Left hindlimb (tissue), 1 donor: Measurements from ENCODE around the gene FAM3D.

ENCODE experiments used
- DNase-seq: peaks from one replicate; pipeline ENCODE4 v3.0.0-alpha.2; 2018

The FAM3D gene

GRCh38 chr3:58652624-58653023 is 13.9 kb downstream of the FAM3D start:
- no peak for DNase-seq

GRCh38 chr3:58651276-58651675 is 15.3 kb downstream of the FAM3D start:
- DNase-seq = no peak

GRCh38 chr3:58647381-58648141 is 19.0 kb downstream of the FAM3D start:
- no peak for DNase-seq

GRCh38 chr3:58646503-58646902 is 20.1 kb downstream of the FAM3D start:
- DNase-seq = no peak

- no peak for DNase-seq
Measured at GRCh38 chr3:58645726-58646125, 20.8 kb downstream of the FAM3D start.

- DNase-seq = no peak
Measured at GRCh38 chr3:58642846-58643245, 23.7 kb downstream of the FAM3D start.

- DNase-seq = peak; percentile 73
Measured at GRCh38 chr3:58640700-58641372, 25.7 kb downstream of the FAM3D start.

- no peak for DNase-seq
Measured at GRCh38 chr3:58639842-58640241, 26.7 kb downstream of the FAM3D start.

GRCh38 chr3:58639001-58639400 is 27.6 kb downstream of the FAM3D start:
- no peak for DNase-seq

GRCh38 chr3:58638591-58638990 is 28.0 kb downstream of the FAM3D start:
- DNase-seq = no peak

GRCh38 chr3:58637509-58637908 is 29.1 kb downstream of the FAM3D start:
- DNase-seq = no peak

- DNase-seq = no peak
Measured at GRCh38 chr3:58635371-58636285, 30.9 kb downstream of the FAM3D start.

- DNase-seq = no peak
Measured at GRCh38 chr3:58633157-58633865, 33.3 kb downstream of the FAM3D start.

- no peak for DNase-seq
Measured at GRCh38 chr3:58631742-58632141, 34.8 kb downstream of the FAM3D start.

- no peak for DNase-seq
Measured at GRCh38 chr3:58630710-58631092, 35.9 kb downstream of the FAM3D start.

GRCh38 chr3:58630076-58630709 is 36.4 kb downstream of the FAM3D start:
- DNase-seq = peak; percentile 73

GRCh38 chr3:58629629-58630028 is 36.9 kb downstream of the FAM3D start:
- no peak for DNase-seq

GRCh38 chr3:58628823-58629562 is 37.6 kb downstream of the FAM3D start:
- peak; percentile 83 for DNase-seq

GRCh38 chr3:58627941-58628340 is 38.6 kb downstream of the FAM3D start:
- DNase-seq = no peak

- DNase-seq = peak; percentile 59
Measured at GRCh38 chr3:58627570-58627885, 39.0 kb downstream of the FAM3D start.

GRCh38 chr3:58626841-58627569 is 39.6 kb downstream of the FAM3D start:
- DNase-seq = no peak
